Measurements from ENCODE around the gene APLP2.

DNA sequence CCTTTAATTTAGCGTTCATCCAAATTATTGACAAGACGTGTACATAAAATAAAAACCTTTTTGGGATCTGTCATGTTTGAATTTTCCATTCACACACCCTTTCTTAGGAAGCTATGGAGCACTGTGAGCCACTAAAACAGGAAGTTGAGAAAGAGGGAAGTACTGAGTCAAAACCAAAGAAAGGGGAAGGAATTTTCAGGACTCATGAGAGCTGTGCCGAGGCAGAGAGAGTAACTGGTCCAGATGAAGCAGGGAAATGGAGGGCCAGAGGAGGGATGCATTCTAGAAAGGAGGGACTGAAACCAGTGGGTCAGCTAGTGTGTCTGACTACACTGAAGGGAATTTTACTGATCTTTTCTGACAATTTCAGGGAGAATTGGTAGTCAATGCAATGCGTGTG, 24.9 kb downstream of the APLP2 start:
- TF ChIP-seq, protein P1, sequence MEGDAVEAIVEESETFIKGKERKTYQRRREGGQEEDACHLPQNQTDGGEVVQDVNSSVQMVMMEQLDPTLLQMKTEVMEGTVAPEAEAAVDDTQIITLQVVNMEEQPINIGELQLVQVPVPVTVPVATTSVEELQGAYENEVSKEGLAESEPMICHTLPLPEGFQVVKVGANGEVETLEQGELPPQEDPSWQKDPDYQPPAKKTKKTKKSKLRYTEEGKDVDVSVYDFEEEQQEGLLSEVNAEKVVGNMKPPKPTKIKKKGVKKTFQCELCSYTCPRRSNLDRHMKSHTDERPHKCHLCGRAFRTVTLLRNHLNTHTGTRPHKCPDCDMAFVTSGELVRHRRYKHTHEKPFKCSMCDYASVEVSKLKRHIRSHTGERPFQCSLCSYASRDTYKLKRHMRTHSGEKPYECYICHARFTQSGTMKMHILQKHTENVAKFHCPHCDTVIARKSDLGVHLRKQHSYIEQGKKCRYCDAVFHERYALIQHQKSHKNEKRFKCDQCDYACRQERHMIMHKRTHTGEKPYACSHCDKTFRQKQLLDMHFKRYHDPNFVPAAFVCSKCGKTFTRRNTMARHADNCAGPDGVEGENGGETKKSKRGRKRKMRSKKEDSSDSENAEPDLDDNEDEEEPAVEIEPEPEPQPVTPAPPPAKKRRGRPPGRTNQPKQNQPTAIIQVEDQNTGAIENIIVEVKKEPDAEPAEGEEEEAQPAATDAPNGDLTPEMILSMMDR (conservative IDR thresholded peaks at IDR 0.05) = no peak
- TF ChIP-seq EZH2 (IDR thresholded peaks at IDR 0.05; ENCODE audit: low read depth) = no peak

Data from PC-9 (cell line).